Measurements from ENCODE around the gene SEC22B.
"Not testable (repeated sequence)": the region's sequence is repeated elsewhere in the genome, so short reads cannot be mapped to it uniquely, and the experiment has no call there.

GRCh38 chr1:120142512-120143263 is 33.6 kb downstream of the SEC22B start:
- not testable (repeated sequence) for TF ChIP-seq POLR2AphosphoS5, TAF1, POLR2A, POU2F2 (IDR thresholded peaks at IDR 0.05; ENCODE audit: low read depth, low read length)

All from GM12891 (cell line).